Renal pelvis (tissue), 4 donors: ENCODE results near the gene KDM6B. TPM values are rescaled to one million over a fixed set of nuclear protein-coding genes. Genes with fewer than 3 reads are reported as not detected.
"Not testable (repeated sequence)": the region's sequence is repeated elsewhere in the genome, so short reads cannot be mapped to it uniquely, and the experiment has no call there.

Experiments used
- DNase-seq: peaks from one replicate; pipeline ENCODE4 v3.0.0-alpha.2; 2013
- polyA plus RNA-seq, 3 donors: library from polyadenylated mRNA; unstranded; fragments of 120-200 nt; gene quantifications; one replicate each; pipeline ENCODE4 v1.2.1, GENCODE V29; 2013; ENCODE audit not compliant: insufficient read length in 3 of 3

The KDM6B gene
- polyA plus RNA-seq, 3 donors = 26.2 to 32.3 (median 28.8) TPM

DNA sequence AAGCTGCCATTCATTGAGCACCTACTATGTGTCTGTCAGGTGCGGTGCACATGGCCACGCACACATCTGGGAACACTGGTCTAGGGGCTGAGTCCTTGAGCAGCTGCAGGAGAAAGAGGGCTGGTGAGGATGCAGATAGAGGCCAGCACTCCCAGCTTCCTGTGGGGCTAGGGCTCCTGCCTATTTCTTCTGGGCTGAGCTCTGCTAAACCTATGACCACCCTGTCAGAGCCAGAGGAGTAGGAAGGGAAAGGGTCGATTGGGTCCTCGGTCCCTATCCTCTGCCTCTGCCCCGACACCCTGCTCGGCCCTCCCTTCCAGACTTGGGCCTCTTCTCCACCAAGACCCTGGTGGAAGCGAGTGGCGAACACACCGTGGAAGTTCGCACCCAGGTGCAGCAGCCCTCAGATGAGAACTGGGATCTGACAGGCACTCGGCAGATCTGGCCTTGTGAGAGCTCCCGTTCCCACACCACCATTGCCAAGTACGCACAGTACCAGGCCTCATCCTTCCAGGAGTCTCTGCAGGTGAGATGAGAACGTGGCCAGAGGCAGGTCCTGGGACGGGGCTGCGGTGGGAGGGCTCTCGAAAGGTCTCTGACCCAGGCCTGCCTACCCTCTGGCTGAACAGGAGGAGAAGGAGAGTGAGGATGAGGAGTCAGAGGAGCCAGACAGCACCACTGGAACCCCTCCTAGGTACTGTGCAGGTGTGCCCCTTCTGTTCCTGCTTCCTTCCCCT, 16.9 kb downstream of the KDM6B start:
- no peak for DNase-seq

DNA sequence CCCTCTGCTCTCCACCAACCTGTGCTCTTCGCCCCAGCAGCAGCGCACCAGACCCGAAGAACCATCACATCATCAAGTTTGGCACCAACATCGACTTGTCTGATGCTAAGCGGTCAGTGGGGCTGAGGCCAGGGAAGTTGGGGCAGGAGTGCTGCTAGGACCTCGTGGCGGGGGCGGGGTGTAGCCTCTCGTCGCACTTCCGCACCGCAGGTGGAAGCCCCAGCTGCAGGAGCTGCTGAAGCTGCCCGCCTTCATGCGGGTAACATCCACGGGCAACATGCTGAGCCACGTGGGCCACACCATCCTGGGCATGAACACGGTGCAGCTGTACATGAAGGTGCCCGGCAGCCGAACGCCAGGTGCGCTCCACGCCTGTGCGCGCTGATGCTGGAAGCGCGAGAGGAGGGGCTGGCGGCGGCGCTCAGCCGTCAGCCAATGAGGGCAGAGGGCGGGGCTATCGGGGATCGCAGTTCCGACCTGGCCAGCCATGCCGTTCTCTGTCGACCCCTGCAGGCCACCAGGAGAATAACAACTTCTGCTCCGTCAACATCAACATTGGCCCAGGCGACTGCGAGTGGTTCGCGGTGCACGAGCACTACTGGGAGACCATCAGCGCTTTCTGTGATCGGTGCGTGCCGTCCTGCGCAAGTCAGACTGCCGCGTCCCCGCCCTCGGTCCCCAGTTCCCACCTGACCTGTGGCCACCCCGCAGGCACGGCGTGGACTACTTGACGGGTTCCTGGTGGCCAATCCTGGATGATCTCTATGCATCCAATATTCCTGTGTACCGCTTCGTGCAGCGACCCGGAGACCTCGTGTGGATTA, 17.6 kb downstream of the KDM6B start:
- peak; percentile 86 for DNase-seq

DNA sequence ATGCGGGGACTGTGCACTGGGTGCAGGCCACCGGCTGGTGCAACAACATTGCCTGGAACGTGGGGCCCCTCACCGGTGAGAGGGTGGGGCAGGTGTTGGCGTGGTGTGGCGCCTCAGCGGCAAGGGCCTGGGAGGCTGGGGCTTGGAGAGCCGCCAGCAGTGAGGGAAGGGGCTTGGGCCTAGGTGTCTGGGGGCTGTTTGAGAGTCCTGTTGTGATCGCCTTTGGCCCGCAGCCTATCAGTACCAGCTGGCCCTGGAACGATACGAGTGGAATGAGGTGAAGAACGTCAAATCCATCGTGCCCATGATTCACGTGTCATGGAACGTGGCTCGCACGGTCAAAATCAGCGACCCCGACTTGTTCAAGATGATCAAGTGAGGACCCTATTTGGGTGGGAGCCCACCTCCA, 18.2 kb downstream of the KDM6B start:
- no peak for DNase-seq

DNA sequence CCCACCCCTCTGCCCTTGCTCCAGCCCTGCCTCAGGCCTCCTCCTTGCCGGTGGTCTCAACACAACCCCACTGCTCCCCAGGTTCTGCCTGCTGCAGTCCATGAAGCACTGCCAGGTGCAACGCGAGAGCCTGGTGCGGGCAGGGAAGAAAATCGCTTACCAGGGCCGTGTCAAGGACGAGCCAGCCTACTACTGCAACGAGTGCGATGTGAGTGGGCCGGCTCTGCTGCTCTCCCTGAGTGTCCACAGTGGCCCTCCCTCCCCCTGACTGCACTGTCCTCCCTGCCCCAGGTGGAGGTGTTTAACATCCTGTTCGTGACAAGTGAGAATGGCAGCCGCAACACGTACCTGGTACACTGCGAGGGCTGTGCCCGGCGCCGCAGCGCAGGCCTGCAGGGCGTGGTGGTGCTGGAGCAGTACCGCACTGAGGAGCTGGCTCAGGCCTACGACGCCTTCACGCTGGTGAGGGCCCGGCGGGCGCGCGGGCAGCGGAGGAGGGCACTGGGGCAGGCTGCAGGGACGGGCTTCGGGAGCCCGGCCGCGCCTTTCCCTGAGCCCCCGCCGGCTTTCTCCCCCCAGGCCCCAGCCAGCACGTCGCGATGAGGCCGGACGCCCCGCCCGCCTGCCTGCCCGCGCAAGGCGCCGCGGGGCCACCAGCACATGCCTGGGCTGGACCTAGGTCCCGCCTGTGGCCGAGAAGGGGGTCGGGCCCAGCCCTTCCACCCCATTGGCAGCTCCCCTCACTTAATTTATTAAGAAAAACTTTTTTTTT, 19.1 kb downstream of the KDM6B start:
- DNase-seq = no peak

DNA sequence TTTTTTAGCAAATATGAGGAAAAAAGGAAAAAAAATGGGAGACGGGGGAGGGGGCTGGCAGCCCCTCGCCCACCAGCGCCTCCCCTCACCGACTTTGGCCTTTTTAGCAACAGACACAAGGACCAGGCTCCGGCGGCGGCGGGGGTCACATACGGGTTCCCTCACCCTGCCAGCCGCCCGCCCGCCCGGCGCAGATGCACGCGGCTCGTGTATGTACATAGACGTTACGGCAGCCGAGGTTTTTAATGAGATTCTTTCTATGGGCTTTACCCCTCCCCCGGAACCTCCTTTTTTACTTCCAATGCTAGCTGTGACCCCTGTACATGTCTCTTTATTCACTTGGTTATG, 19.6 kb downstream of the KDM6B start:
- no peak for DNase-seq

DNA sequence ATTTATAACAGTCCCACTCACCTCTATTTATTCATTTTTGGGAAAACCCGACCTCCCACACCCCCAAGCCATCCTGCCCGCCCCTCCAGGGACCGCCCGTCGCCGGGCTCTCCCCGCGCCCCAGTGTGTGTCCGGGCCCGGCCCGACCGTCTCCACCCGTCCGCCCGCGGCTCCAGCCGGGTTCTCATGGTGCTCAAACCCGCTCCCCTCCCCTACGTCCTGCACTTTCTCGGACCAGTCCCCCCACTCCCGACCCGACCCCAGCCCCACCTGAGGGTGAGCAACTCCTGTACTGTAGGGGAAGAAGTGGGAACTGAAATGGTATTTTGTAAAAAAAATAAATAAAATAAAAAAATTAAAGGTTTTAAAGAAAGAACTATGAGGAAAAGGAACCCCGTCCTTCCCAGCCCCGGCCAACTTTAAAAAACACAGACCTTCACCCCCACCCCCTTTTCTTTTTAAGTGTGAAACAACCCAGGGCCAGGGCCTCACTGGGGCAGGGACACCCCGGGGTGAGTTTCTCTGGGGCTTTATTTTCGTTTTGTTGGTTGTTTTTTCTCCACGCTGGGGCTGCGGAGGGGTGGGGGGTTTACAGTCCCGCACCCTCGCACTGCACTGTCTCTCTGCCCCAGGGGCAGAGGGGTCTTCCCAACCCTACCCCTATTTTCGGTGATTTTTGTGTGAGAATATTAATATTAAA, 20.2 kb downstream of the KDM6B start:
- no peak for DNase-seq

DNA sequence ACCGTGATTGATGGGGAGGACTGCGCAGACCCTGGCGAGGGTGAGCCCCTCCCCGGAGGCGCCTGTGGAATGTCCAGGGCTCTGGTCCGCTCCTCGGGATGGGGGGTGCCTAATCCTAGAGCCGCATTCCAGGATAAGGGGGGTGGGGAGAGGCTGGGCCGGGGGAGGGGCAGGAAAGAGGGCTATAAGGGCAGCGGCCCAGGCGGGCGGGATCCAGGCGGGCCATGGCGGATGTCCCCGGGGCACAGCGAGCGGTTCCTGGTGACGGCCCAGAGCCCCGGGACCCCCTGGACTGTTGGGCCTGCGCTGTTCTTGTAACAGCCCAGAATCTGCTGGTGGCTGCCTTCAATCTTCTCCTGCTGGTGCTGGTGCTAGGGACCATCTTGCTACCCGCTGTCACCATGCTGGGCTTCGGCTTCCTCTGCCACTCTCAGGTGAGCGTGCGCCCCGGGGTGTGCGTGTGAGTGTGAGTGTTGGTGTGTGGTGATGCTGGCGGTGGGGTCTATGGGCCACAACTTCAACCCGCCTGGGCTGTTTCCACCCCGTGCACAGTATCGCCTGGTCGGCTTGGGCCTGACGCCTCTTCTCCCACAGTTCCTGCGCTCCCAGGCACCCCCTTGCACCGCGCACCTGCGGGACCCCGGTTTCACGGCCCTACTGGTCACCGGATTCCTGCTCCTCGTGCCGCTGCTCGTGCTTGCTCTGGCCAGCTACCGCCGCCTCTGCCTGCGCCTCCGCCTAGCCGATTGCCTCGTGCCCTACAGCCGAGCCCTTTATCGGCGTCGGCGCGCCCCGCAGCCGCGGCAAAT, 21.0 kb downstream of the KDM6B start, which contains the start of gene TMEM88:
Gene TMEM88 (plus strand): TSS at position 216 of the 809 bp plus-strand sequence. CDS start 9 bp downstream, at position 225.
- peak; percentile 51 for DNase-seq

DNA sequence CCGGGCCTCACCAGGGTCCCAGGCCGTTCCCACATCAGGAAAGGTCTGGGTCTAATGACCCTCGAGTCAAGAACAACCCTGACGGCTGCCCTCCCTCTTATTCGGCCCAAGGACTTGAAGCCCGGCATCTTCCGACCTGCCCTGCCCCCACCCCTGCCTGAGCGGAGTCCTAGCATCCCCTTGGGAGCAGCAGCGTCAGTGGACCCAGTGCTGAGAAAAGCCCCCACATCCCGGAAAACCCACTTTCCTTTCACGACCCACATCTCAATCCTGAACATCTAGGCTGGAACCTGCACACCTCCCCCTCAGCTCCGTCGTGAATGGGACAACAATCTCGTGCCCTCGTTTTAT, 21.6 kb downstream of the KDM6B start:
- DNase-seq = no peak

DNA sequence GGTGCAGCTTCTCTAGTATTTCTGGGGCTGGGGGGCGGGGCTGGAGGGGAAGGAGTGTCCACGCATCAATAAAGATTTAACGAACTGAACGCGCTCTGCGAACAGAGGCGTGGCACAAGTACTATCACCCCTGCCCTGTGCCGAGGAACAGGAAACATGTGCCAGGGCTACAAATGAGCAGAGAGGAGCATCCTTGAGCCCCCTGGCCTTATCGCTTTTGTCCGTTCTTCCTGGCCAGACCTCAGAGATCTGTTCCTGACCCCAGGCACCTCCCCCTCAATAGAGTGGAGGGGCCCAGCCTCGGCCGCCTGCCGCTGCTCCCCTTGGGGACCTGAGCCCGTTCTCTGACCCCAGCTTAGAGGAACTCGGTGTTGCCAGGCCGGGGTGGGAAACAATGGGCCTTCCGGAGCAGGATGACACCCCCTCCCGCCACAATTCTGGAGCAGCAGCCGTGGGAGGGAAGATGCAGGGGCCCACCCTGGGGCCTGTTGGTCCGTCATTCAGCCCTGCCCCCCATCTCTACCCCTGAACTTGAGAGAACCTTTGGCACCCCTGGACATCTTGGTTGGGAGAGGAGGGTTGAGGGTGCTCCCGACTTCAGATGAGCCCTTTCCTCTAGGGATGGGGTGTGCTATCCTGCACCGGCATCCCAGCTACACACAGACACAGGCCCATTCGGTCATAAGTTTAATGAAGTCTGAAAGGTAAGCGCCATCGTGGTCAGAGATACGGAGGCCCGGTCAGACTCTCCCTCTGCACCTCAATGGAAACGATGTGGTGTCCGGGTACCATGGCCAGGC, 22.2 kb downstream of the KDM6B start:
- DNase-seq = peak; percentile 42

DNA sequence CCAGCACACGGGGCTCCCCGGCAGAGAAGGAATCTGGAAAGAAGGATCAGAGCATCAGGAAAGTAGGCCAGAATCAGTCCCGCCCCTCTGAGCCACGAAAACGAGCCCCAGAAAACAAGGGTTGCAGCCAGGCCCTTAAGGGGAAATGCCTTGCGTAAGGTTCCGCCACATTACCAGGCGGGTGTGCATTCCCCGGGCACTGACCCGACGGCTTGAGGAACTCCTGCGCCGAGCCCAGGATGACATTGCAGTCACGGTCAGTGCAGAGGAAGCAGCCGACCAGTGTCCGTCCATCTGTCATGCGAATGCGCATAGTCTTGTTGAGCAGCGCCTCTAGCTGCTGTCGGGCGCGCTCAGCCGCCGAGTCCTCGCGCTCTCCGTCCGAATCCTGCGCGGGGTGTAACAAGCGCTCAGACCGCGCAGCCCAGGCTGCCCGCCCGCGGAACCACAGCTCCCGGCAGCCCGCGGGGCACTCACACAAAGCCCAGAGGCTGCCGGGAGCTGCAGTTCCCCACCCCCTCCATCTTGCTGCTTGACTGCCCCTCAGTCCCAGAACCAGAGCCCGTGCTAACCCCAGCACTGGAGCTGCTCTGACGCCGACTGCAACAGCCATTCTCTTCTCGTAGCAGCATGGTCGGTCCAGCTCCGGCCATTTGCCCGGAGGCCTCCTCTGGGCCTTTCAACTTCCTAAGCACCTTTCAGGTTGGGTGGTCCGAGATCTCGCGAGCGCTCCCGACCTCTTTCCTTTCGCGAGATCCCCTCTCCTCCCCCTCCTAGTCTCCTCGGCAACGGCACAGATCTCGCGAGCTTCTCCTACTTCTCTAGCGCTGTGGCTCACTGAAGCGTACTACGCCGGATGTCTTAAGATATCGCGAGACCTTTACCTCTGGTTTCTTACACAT, 23.0 kb downstream of the KDM6B start, which contains the start of gene NAA38:
Gene NAA38 (minus strand): TSS at position 749 of the 902 bp plus-strand sequence. CDS start 96 bp downstream, at position 653.
- peak; percentile 100 for DNase-seq

DNA sequence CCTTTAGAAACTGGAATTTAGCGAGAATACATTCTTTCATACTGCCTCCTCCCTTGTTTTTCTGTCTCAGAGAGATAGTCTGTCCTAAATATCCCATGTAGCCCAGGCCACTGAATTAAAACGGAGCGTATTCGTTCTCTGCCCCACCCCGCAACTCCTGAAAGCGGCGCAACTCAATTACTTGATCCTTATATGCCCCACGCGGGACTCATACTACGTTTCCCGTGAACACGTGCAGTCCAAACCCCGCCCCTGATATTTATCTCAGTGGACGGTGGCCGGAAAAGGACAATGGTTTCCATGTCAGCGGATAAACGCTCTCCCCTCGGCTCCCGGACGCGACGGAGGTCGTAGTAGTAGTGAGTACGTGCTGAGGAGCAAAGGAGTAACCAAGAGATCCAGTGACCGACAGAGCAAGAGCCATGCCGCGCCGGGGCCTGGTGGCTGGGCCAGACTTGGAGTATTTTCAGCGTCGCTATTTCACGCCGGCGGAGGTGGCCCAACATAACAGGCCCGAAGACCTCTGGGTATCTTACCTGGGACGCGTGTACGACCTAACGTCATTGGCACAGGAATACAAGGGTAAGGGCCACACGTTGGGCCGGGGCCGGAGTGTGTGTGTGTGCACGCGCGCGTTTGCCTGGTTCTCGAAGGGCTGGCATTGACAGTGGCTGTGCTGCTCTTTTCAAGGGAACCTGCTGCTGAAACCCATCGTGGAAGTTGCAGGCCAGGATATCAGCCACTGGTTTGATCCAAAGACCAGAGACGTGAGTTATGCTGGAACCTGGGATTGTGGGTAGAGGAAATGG, 23.9 kb downstream of the KDM6B start, which contains the start of gene CYB5D1:
Gene CYB5D1 (plus strand): TSS at position 291 of the 809 bp plus-strand sequence. CDS start 132 bp downstream, at position 423.
- peak; percentile 95 for DNase-seq

DNA sequence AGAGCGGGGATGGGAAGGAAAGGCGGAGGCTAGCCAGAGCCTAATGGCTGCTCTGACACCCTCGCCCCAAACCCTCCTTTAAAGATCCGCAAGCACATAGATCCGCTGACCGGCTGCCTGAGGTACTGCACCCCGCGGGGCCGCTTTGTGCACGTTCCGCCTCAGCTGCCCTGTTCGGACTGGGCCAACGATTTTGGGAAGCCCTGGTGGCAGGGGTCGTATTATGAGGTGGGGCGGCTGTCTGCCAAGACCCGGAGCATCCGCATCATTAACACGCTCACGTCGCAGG, 24.4 kb downstream of the KDM6B start:
- peak; percentile 42 for DNase-seq

DNA sequence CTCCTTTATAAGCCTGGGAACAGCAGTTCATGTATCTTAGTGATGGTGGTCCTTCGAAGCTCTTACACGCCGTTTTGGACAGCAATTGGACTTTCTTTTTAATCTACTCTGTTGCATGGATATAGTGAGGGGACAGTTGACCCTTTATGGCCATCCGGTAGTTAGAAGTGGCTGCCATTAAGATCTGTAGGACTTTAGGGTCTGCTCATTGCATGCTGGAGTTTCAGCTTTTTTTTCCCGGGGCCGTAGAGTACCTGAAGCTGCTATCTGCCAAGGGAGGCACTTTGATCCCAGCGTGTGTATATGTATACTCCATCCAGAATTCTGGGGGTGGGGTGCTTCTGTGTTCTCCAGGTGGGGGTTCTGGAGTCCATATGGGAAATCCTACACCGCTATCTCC, 25.0 kb downstream of the KDM6B start:
- DNase-seq = no peak

DNA sequence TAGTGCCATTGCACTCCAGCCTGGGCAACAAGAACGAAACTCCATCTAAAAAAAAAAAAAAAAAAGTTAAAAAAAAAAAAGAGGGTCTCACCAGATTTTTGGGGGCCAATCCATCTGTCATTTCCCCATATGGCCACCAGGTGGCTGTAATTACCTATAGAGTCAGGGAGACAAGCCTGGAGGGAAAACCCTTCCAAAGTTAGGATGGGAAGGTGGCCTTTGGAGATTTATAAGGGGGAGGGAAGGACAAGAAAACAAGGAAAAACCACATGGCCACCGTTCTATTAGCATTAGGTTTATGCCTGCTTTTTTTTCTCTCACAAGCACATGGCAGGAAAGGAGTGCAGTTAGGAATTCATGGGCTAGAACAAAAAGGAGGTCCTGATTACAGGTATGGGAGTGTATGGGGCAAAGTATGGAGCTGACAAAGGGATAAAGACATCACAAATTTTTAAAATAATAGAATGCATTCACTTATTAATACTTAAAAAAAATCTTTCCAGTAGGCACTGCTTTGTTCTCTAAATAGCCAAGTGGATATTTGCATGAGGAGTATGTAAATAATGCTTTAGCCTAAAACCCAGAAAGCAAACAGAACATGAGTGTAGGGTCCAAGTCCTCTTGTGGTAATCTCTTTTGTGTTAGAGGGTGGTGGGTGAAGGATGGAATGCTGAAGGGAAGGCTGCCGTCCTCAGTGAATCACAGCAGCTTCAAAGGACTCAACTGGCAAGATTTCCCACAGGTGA, 28.8 kb downstream of the KDM6B start:
- DNase-seq = no peak

DNA sequence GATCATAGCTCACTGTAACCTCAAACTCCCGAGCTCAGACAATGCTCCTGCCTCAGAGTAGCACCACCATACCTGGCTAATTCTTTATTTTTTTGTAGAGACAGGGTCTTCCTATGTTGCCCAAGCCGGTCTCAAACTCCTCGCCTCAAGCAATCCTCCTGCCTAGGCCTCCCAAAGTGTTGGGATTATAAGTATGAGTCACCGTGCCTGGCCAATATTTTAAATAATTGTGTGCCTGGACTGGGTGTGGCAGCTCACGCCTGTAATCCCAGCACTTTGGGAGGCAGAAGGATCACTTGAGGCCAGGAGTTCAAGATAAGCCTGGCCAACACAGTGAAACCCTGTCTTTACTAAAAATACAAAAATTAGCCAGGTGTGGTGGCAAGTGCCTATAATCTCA, 30.4 kb downstream of the KDM6B start:
- not testable (repeated sequence) for DNase-seq

DNA sequence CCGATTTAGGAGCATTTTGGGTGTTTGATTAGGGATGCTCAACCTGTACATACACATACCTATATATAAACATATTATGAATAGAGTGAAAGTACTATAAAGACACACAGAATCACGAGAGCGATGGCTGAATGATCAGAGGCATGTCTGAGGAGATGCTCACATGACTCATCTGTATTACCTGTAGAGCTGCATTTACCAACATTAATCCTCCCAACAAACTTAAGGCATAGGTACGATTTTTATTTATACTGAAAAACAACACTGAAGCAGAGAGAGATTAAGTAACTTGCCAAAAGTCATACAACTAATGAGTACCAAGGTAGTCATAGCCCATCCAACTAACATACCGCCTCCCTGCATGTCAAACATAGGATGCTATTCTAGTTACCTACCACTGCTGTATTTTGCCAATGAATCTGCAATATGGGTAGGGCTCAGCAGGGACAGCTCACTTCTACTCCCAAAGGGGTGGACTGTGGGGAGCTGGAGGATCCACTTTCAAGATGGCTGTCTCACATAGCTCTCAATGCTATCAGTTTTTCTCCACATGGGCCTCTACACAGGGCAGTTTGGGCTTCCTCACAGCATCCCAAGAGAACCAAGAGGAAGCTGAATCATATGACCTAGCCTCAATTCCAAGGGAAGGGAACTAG, 31.1 kb downstream of the KDM6B start:
- no peak for DNase-seq

DNA sequence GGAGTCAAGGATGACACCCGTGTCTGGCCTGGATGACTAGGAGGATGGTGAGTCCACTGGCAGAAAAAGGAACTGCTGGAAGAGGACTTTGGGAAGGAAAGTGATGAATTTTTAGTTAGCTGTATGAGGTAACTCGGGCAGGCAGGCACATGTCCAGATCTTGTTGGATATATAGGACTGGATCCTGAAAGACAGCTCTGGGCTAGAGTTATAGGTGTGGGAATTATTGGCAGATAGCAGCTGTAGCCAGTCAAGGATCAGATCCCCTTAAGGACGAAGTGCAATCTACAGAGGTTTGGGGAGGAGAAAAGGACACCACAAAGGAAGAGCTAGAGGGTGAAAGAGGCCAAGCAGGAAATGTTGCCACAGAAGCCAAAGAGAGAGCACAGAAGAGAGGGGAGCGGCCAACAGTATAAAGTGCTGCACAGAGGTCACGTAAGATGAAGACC, 33.9 kb downstream of the KDM6B start:
- no peak for DNase-seq
